Ovary (tissue), 9 donors: Measurements from ENCODE around the gene DOP1A. TPM values are rescaled to one million over a fixed set of nuclear protein-coding genes. Genes with fewer than 3 reads are reported as not detected.

Source experiments
- DNase-seq, 5 donors: peaks; one replicate each; pipeline ENCODE4 v3.0.0-alpha.2; 2019 to 2020
- H3K27ac ChIP-seq, 2 donors: fragments of 200-600 bp; one replicate each; pipeline versions ENCODE4 v1.5.1 to v1.8.0; 2019 to 2022
- H3K27me3 ChIP-seq: fragments of 200-600 bp; one replicate; pipeline ENCODE4 v1.8.0; 2022
- H3K36me3 ChIP-seq: fragments of 200-600 bp; sonication (generic); one replicate; pipeline ENCODE4 v1.5.1; 2019
- H3K4me1 ChIP-seq: one replicate; pipeline ENCODE4 v1.8.1; 2013; ENCODE audit warnings: mild to moderate bottlenecking, moderate library complexity; ENCODE audit not compliant: insufficient read depth
- H3K4me3 ChIP-seq: fragments of 200-600 bp; sonication (generic); one replicate; pipeline ENCODE4 v1.5.1; 2017
- H3K9me3 ChIP-seq, 2 donors: fragments of 200-600 bp in 1 of 2; sonication (generic) in 1 of 2; one replicate each; pipeline versions ENCODE4 v1.5.1 to v1.8.1; 2013 to 2019; ENCODE audit warnings: mild to moderate bottlenecking in 1 of 2, moderate library complexity in 1 of 2
- CTCF ChIP-seq, 3 donors: fragments of 450-650 bp in 2 of 3; fragments of 200-600 bp in 1 of 3; IDR thresholded peaks; one replicate each; pipeline versions ENCODE4 v1.5.1 to v1.8.0; 2016 to 2022; ENCODE audit warnings: antibody characterized with exemption in 3 of 3, mild to moderate bottlenecking in 1 of 3
- EP300 ChIP-seq: sonication (generic); formaldehyde crosslinking; IDR thresholded peaks from one replicate; pipeline ENCODE4 v1.6.1; 2017; ENCODE audit warnings: antibody characterized with exemption
- POLR2A ChIP-seq: fragments of 450-650 bp; IDR thresholded peaks from one replicate; pipeline ENCODE4 v1.6.1; 2017; ENCODE audit warnings: antibody characterized with exemption, mild to moderate bottlenecking, moderate library complexity
- WGBS, 3 donors: extraction: QIAGEN DNeasy Blood & Tissue Kit in 1 of 3; methylation state at CpG; one replicate each; pipeline versions ENCODE4 v1.1.5 to v1.1.7; 2013 to 2017; 5-methylcytosine and 5-hydroxymethylcytosine counted together
- intact Hi-C, 4 donors: fragments of 100-400 bp; cut with DNase I; formaldehyde crosslinking; loops; one replicate each; pipeline versions ENCODE4 v1.11.0 to v1.15.1; 2022 to 2023
- polyA plus RNA-seq, 2 donors: library from polyadenylated mRNA; stranded (reverse); fragments of 200-250 nt in 1 of 2; fragments of 350-450 nt in 1 of 2; fragmentation: Illumina TruSeq in 1 of 2; extraction: RNeasy Lipid Tissue Mini Kit (QIAGEN cat#74804) in 1 of 2; gene quantifications; one replicate each; pipeline ENCODE4 v1.2.3, GENCODE V29; 2013 to 2014
- total RNA-seq, 7 donors: library from RNA; depleted of rRNA in 2 of 7; stranded (reverse); fragments of >200 nt in 2 of 7; fragmentation: NEBNext Ultra II Directional in 3 of 7; extraction: Animal tissue kit (Norgen Biotek cat#: 25700) in 3 of 7; gene quantifications; one replicate each; pipeline versions ENCODE4 v1.1.0 to v1.2.4, GENCODE V29; 2016 to 2023
- donor health status: DM: no; HTN: no; CAD: no; lungs with moderate emphysema.
- donor health status: DM: no; HTN: no; CAD: no.
- donor health status: Bipolar disorder and iron deficiency.
- donor health status: DM: yes; HTN: yes; CAD: no.
- donor health status: DM: no; HTN: no; CAD: no.
- donor health status: DM: yes; HTN: yes; CAD: no.

The DOP1A gene
- total and polyA plus RNA-seq, 9 donors = 7.8 to 32.9 (median 26.6) TPM

- WGBS, 3 donors = 92 to 95% (median 93%) methylated on average over 5 of the region's 5 CpGs
- intact Hi-C loops = loop anchor here in 1 of 4 donors (10.0 kb wide), 1 partner anchor 125 kb away; no protein-coding TSS in a partner anchor
- no peaks in the 10 kb centered on the region for H3K4me1 ChIP-seq
- no peak overlapping the region for H3K4me3 ChIP-seq
- no peaks in the 10 kb centered on the region for H3K27me3 ChIP-seq
- no peaks in the 10 kb centered on the region for H3K36me3 ChIP-seq
- no peak for DNase-seq
- no peak overlapping the region for H3K27ac ChIP-seq
- TF ChIP-seq EP300 (no peak), CTCF (IDR thresholded peaks at IDR 0.05) (no peak), POLR2A (no peak)
- no peaks in the 10 kb centered on the region for H3K9me3 ChIP-seq
Measured at GRCh38 chr6:83199173-83199862, 131.8 kb downstream of the DOP1A start.

GRCh38 chr6:83199863-83200225 lies 132.4 kb downstream of the DOP1A start:
- intact Hi-C loops = loop anchor here in 1 of 4 donors (10.0 kb wide), 1 partner anchor 125 kb away; no protein-coding TSS in a partner anchor
- no peaks in the 10 kb centered on the region for H3K27me3 ChIP-seq
- DNase-seq = no peak
- H3K36me3 ChIP-seq = no peaks in the 10 kb centered on the region
- H3K4me3 ChIP-seq = no peak overlapping the region
- no peaks in the 10 kb centered on the region for H3K9me3 ChIP-seq
- H3K4me1 ChIP-seq = no peaks in the 10 kb centered on the region
- 64 to 79% (median 72%) methylated on average over 2 of the region's 2 CpGs for WGBS, 3 donors
- no peak overlapping the region for H3K27ac ChIP-seq
- TF ChIP-seq EP300 (no peak), POLR2A (no peak), CTCF (IDR thresholded peaks at IDR 0.05) (no peak)

- WGBS, 3 donors = 71 to 79% (median 74%) methylated on average over 4 of the region's 4 CpGs
- no peak for DNase-seq
- intact Hi-C loops = no loop called here
- Histone ChIP-seq H3K27me3 (no peaks in the 10 kb centered on the region), H3K27ac (no peak overlapping the region), H3K4me3 (no peak overlapping the region), H3K36me3 (no peaks in the 10 kb centered on the region), H3K4me1 (no peaks in the 10 kb centered on the region), H3K9me3 (no peaks in the 10 kb centered on the region)
- no peak for TF ChIP-seq POLR2A
- no peak for TF ChIP-seq EP300
- no peak for TF ChIP-seq CTCF (IDR thresholded peaks at IDR 0.05)
Measured at GRCh38 chr6:83202031-83202430, 134.6 kb downstream of the DOP1A start.

GRCh38 chr6:83215131-83216047 lies 147.9 kb downstream of the DOP1A start:
- peak; percentile 45 to 74 (median 58) for DNase-seq
- Histone ChIP-seq H3K4me3 (no peak overlapping the region), H3K27me3 (no peaks in the 10 kb centered on the region), H3K4me1 (peaks cover 1% of the 10 kb centered on the region), H3K36me3 (no peaks in the 10 kb centered on the region), H3K27ac (peak overlapping the region in 1 of 2 donors; percentile 40), H3K9me3 (no peaks in the 10 kb centered on the region)
- intact Hi-C loops = loop anchor here in 3 of 4 donors (5.0 to 10.0 kb wide), 3 partner anchors 148 to 297 kb away; partner anchors contain the start of genes DOP1A (in 3 of the 3), UBE3D (in 3 of the 3) and PRSS35 (in 1 of the 3)
- WGBS, 3 donors = 12 to 19% (median 12%) methylated on average over 7 of the region's 7 CpGs
- TF ChIP-seq CTCF (IDR thresholded peaks at IDR 0.05) (peak; percentile 59 to 75 (median 62)), POLR2A (no peak), EP300 (no peak)
